ENCODE measurements around the gene SMIM27. TPM values are rescaled to one million over a fixed set of nuclear protein-coding genes. Genes with fewer than 3 reads are reported as not detected.
A peak's percentile ranks its signal among the peaks of the same experiment; 100 is the strongest.

Gene SMIM27
- polyA plus RNA-seq (2013), result 16.3 and 17.6 TPM in 2 replicates

- H3K9ac ChIP-seq (ENCODE audit: low read length), result peak within 1 kb of the TSS; percentile 92
- H3K9me3 ChIP-seq (ENCODE audit: insufficient read depth, low read depth, low read length), result no peaks in the 10 kb centered on the region
- no peaks in the 10 kb centered on the region for H3K27me3 ChIP-seq (ENCODE audit: insufficient read depth, low read length)
- peaks cover 16% of the 10 kb centered on the region for H3K79me1 ChIP-seq (ENCODE audit: low read length)
- H3K79me2 ChIP-seq (ENCODE audit: control insufficient read depth, insufficient read depth, low read length, poor library complexity), result peaks cover 13% of the 10 kb centered on the region
- H3K14ac ChIP-seq (ENCODE audit: low read length), result peak within 1 kb of the TSS; percentile 91
- peak within 1 kb of the TSS; percentile 74 for H4K91ac ChIP-seq (ENCODE audit: low read depth, low read length)
- peak within 1 kb of the TSS; percentile 92 for H2AFZ ChIP-seq (ENCODE audit: insufficient read depth, low read length, poor library complexity)
- peak within 1 kb of the TSS; percentile 98 for H4K8ac ChIP-seq (ENCODE audit: low read depth, low read length)
- peak within 1 kb of the TSS; percentile 97 for H2BK5ac ChIP-seq (ENCODE audit: low read depth, low read length, poor library complexity)
- peak within 1 kb of the TSS; percentile 83 for H3K4me3 ChIP-seq (ENCODE audit: low read depth, low read length)
- H4K12ac ChIP-seq (ENCODE audit: low read depth, low read length), result peak within 1 kb of the TSS; percentile 55
- no peak within 1 kb of the TSS for H3K23ac ChIP-seq (ENCODE audit: low read length)
- H2BK120ac ChIP-seq (ENCODE audit: insufficient read depth, low read length, poor library complexity), result no peak within 1 kb of the TSS
- peaks cover 2 to 6% of the 10 kb centered on the region in 2 experiments for H3K36me3 ChIP-seq (ENCODE audit: control insufficient read depth in 1 of 2, insufficient read depth in 2 of 2, low read length in 2 of 2)
- peak within 1 kb of the TSS; percentile 27 for H2AK5ac ChIP-seq (ENCODE audit: low read length)
- peak within 1 kb of the TSS; percentile 85 for H3K27ac ChIP-seq (ENCODE audit: low read depth, low read length)
- no peak within 1 kb of the TSS for H2BK12ac ChIP-seq (ENCODE audit: low read length)
- WGBS (ENCODE audit: extremely low coverage, insufficient coverage, insufficient read length), result no CpG with 5 or more reads among the region's 46 CpGs
- no peaks in the 10 kb centered on the region for H3K4me1 ChIP-seq (ENCODE audit: control insufficient read depth in 1 of 2, insufficient read depth in 2 of 2, low read length in 2 of 2)
- H3K18ac ChIP-seq (ENCODE audit: low read length), result peak within 1 kb of the TSS; percentile 97
- peak within 1 kb of the TSS; percentile 76 for H3K4ac ChIP-seq (ENCODE audit: low read depth, low read length)
- peak within 1 kb of the TSS; percentile 99 for H3K4me2 ChIP-seq (ENCODE audit: low read length)
- DNase-seq, result peak; percentile 93 to 95
Measured at GRCh38 chr9:32552172-32552872, at the start of gene SMIM27, which contains the start of gene TOPORS. SMIM27 (plus strand) TSS chr9:32552327; CDS start chr9:32552435, 108 bp downstream. TOPORS (minus strand) TSS chr9:32552586; CDS start chr9:32552436, 150 bp downstream.

GRCh38 chr9:32502464-32502863 is 49.7 kb upstream of the SMIM27 start:
- Histone ChIP-seq H3K4ac (ENCODE audit: low read depth, low read length) (no peak overlapping the region), H3K14ac (ENCODE audit: low read length) (no peak overlapping the region), H3K9ac (ENCODE audit: low read length) (no peak overlapping the region), H3K4me3 (ENCODE audit: low read depth, low read length) (no peak overlapping the region), H4K8ac (ENCODE audit: low read depth, low read length) (no peak overlapping the region), H2BK5ac (ENCODE audit: low read depth, low read length, poor library complexity) (no peak overlapping the region), H3K79me2 (ENCODE audit: control insufficient read depth, insufficient read depth, low read length, poor library complexity) (no peaks in the 10 kb centered on the region), H3K79me1 (ENCODE audit: low read length) (no peaks in the 10 kb centered on the region), H3K23ac (ENCODE audit: low read length) (no peak overlapping the region), H2BK12ac (ENCODE audit: low read length) (no peak overlapping the region), H3K27ac (ENCODE audit: low read depth, low read length) (no peak overlapping the region), H4K12ac (ENCODE audit: low read depth, low read length) (no peak overlapping the region), H3K9me3 (ENCODE audit: insufficient read depth, low read depth, low read length) (peaks cover 2% of the 10 kb centered on the region), H3K18ac (ENCODE audit: low read length) (no peak overlapping the region), H3K4me2 (ENCODE audit: low read length) (no peak overlapping the region), H3K4me1 (ENCODE audit: control insufficient read depth in 1 of 2, insufficient read depth in 2 of 2, low read length in 2 of 2) (no peaks in the 10 kb centered on the region), H4K91ac (ENCODE audit: low read depth, low read length) (no peak overlapping the region), H3K36me3 (ENCODE audit: control insufficient read depth in 1 of 2, insufficient read depth in 2 of 2, low read length in 2 of 2) (peaks cover 0 to 2% of the 10 kb centered on the region in 2 experiments), H3K27me3 (ENCODE audit: insufficient read depth, low read length) (no peaks in the 10 kb centered on the region), H2AFZ (ENCODE audit: insufficient read depth, low read length, poor library complexity) (no peak overlapping the region), H2BK120ac (ENCODE audit: insufficient read depth, low read length, poor library complexity) (no peak overlapping the region), H2AK5ac (ENCODE audit: low read length) (no peak overlapping the region)
- peak; percentile 81 to 89 for DNase-seq
- WGBS (ENCODE audit: extremely low coverage, insufficient coverage, insufficient read length), result no CpG with 5 or more reads among the region's 4 CpGs

DNA sequence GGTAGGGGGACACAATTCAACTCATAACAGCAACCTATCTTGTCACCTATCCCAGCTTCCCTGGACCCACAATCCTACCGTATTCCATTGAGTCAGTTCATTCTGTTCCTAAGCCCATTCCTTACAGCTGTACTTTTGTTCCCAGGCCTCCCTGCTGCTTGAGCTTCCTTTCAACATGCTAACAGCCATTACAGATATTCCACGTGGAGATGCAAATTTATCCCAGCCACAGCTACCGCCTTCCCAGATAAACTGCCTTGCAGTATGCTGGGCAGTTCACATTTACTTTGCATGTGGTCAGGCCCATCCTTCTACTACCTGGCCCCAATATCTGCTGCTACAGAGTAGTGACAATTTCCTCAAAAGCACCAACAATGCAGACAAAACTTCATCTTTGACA is 49.1 kb upstream of the SMIM27 start:
- Histone ChIP-seq H2BK12ac (ENCODE audit: low read length) (no peak overlapping the region), H4K91ac (ENCODE audit: low read depth, low read length) (no peak overlapping the region), H3K14ac (ENCODE audit: low read length) (no peak overlapping the region), H3K27ac (ENCODE audit: low read depth, low read length) (no peak overlapping the region), H4K12ac (ENCODE audit: low read depth, low read length) (no peak overlapping the region), H3K9me3 (ENCODE audit: insufficient read depth, low read depth, low read length) (peaks cover 2% of the 10 kb centered on the region), H3K4ac (ENCODE audit: low read depth, low read length) (no peak overlapping the region), H2AK5ac (ENCODE audit: low read length) (no peak overlapping the region), H3K79me1 (ENCODE audit: low read length) (no peaks in the 10 kb centered on the region), H3K4me2 (ENCODE audit: low read length) (no peak overlapping the region), H3K4me3 (ENCODE audit: low read depth, low read length) (no peak overlapping the region), H2BK5ac (ENCODE audit: low read depth, low read length, poor library complexity) (no peak overlapping the region), H4K8ac (ENCODE audit: low read depth, low read length) (no peak overlapping the region), H3K9ac (ENCODE audit: low read length) (no peak overlapping the region), H3K36me3 (ENCODE audit: control insufficient read depth in 1 of 2, insufficient read depth in 2 of 2, low read length in 2 of 2) (peaks cover 0 to 2% of the 10 kb centered on the region in 2 experiments), H3K18ac (ENCODE audit: low read length) (no peak overlapping the region), H3K23ac (ENCODE audit: low read length) (no peak overlapping the region), H3K79me2 (ENCODE audit: control insufficient read depth, insufficient read depth, low read length, poor library complexity) (no peaks in the 10 kb centered on the region), H2AFZ (ENCODE audit: insufficient read depth, low read length, poor library complexity) (peak overlapping the region; percentile 33), H3K27me3 (ENCODE audit: insufficient read depth, low read length) (no peaks in the 10 kb centered on the region), H2BK120ac (ENCODE audit: insufficient read depth, low read length, poor library complexity) (no peak overlapping the region), H3K4me1 (ENCODE audit: control insufficient read depth in 1 of 2, insufficient read depth in 2 of 2, low read length in 2 of 2) (no peaks in the 10 kb centered on the region)
- DNase-seq, result no peak
- no CpG with 5 or more reads among the region's 3 CpGs for WGBS (ENCODE audit: extremely low coverage, insufficient coverage, insufficient read length)

- H3K18ac ChIP-seq (ENCODE audit: low read length), result no peak overlapping the region
- no peak overlapping the region for H2BK120ac ChIP-seq (ENCODE audit: insufficient read depth, low read length, poor library complexity)
- H2BK5ac ChIP-seq (ENCODE audit: low read depth, low read length, poor library complexity), result no peak overlapping the region
- no peak overlapping the region for H3K4ac ChIP-seq (ENCODE audit: low read depth, low read length)
- H4K12ac ChIP-seq (ENCODE audit: low read depth, low read length), result no peak overlapping the region
- no peak overlapping the region for H3K4me2 ChIP-seq (ENCODE audit: low read length)
- no peak overlapping the region for H2AK5ac ChIP-seq (ENCODE audit: low read length)
- no peaks in the 10 kb centered on the region for H3K79me2 ChIP-seq (ENCODE audit: control insufficient read depth, insufficient read depth, low read length, poor library complexity)
- H2BK12ac ChIP-seq (ENCODE audit: low read length), result no peak overlapping the region
- DNase-seq, result no peak
- no peak overlapping the region for H3K4me3 ChIP-seq (ENCODE audit: low read depth, low read length)
- H3K9ac ChIP-seq (ENCODE audit: low read length), result no peak overlapping the region
- no peaks in the 10 kb centered on the region for H3K27me3 ChIP-seq (ENCODE audit: insufficient read depth, low read length)
- no peak overlapping the region for H3K14ac ChIP-seq (ENCODE audit: low read length)
- no peaks in the 10 kb centered on the region for H3K4me1 ChIP-seq (ENCODE audit: control insufficient read depth in 1 of 2, insufficient read depth in 2 of 2, low read length in 2 of 2)
- no peak overlapping the region for H3K23ac ChIP-seq (ENCODE audit: low read length)
- no peak overlapping the region for H2AFZ ChIP-seq (ENCODE audit: insufficient read depth, low read length, poor library complexity)
- H4K8ac ChIP-seq (ENCODE audit: low read depth, low read length), result no peak overlapping the region
- H4K91ac ChIP-seq (ENCODE audit: low read depth, low read length), result no peak overlapping the region
- no peaks in the 10 kb centered on the region for H3K36me3 ChIP-seq (ENCODE audit: control insufficient read depth in 1 of 2, insufficient read depth in 2 of 2, low read length in 2 of 2)
- no peak overlapping the region for H3K27ac ChIP-seq (ENCODE audit: low read depth, low read length)
- no peaks in the 10 kb centered on the region for H3K79me1 ChIP-seq (ENCODE audit: low read length)
- no CpG with 5 or more reads among the region's 1 CpG for WGBS (ENCODE audit: extremely low coverage, insufficient coverage, insufficient read length)
- peaks cover 2% of the 10 kb centered on the region for H3K9me3 ChIP-seq (ENCODE audit: insufficient read depth, low read depth, low read length)
Measured at GRCh38 chr9:32508728-32509127, 43.4 kb upstream of the SMIM27 start.

Measured in trophoblast cell (in vitro differentiated cells and primary cell).